GM13977 (cell line): ENCODE results near the gene PXDC1.

Experiments
- DNase-seq: peaks from one replicate; pipeline ENCODE4 v3.0.0; 2012; ENCODE audit warnings: low spot score
- in situ Hi-C: fragments of 300-500 bp; cut with MboI; formaldehyde crosslinking; loops from one replicate; pipeline ENCODE4 v1.12.0; 2022; ENCODE audit warnings: low sequenced_read_pairs, low pct_unique_long_range_greater_than_20kb, mixed read lengths, inconsistent platforms; ENCODE audit not compliant: unreplicated experiment
- TF ChIP-seq, protein P1 (sequence below): IDR thresholded peaks from 2 replicates; pipeline ENCODE4 v1.5.1; 2012; ENCODE audit warnings: mild to moderate bottlenecking, control low read depth; ENCODE audit not compliant: insufficient read depth; ENCODE audit errors: extremely low read depth, missing control alignments

The PXDC1 gene

DNA sequence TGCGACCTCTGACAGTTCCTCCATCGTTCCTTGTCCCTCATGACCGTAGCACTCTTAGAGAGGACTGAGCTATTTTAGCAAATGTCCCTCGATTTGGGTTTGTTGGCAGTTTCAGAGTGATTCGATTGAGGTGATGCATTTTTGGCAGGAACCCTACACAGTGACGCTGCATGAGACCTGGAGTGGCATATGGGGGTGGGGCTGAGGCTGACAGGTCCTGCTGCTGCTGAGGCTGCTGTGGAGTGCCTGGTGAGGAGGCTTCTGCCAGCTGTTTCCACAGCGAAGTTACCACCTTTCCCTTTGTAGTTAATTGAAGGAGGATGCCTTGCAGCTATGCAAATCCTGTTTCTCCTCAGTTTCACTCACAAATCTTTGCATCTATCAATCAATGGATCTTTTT lies 19.8 kb downstream of the PXDC1 start:
- TF ChIP-seq, protein P1, sequence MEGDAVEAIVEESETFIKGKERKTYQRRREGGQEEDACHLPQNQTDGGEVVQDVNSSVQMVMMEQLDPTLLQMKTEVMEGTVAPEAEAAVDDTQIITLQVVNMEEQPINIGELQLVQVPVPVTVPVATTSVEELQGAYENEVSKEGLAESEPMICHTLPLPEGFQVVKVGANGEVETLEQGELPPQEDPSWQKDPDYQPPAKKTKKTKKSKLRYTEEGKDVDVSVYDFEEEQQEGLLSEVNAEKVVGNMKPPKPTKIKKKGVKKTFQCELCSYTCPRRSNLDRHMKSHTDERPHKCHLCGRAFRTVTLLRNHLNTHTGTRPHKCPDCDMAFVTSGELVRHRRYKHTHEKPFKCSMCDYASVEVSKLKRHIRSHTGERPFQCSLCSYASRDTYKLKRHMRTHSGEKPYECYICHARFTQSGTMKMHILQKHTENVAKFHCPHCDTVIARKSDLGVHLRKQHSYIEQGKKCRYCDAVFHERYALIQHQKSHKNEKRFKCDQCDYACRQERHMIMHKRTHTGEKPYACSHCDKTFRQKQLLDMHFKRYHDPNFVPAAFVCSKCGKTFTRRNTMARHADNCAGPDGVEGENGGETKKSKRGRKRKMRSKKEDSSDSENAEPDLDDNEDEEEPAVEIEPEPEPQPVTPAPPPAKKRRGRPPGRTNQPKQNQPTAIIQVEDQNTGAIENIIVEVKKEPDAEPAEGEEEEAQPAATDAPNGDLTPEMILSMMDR, result no peak
- DNase-seq, result no peak
- in situ Hi-C loops, result loop anchor here (10.0 to 25.0 kb wide), 3 partner anchors 431 to 619 kb away; partner anchors contain the start of gene BPHL

DNA sequence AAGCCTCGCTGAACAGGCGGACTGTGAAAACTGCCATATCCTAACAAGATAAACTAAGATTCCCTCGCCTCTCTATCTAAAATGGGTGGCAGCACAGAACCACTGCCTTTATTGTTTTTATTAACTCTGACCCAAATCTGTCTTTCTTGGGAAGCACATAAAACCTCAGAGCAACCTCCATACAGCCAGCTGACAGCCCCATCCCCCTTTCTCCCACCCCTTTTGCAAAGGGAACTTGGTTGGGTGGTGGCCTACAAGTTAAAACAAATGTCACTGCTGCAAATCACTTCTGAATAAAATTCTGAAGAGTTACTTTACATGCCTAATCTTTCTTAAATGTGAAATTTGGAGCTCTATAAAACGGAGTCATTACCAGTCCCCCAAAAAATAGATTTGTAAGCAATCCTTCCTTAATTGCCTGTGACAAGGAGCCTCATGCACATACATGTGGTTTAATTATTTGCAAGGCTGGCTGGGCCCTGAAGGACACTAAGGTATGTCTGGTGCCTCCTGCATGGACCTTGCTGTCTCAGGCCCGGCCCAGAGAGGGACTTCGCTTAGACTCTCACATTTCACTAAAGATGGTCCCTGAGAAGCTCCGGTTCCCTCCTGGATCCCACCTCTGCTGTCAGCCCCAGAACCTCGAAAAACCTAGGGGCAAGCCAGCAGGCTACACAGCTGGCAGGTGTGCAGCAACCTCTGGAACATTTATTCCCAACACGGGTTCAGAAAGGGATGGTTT lies 21.7 kb downstream of the PXDC1 start:
- DNase-seq, result no peak
- in situ Hi-C loops, result loop anchor here (10.0 to 25.0 kb wide), 3 partner anchors 433 to 617 kb away; partner anchors contain the start of gene BPHL
- TF ChIP-seq, protein P1, result no peak

DNA sequence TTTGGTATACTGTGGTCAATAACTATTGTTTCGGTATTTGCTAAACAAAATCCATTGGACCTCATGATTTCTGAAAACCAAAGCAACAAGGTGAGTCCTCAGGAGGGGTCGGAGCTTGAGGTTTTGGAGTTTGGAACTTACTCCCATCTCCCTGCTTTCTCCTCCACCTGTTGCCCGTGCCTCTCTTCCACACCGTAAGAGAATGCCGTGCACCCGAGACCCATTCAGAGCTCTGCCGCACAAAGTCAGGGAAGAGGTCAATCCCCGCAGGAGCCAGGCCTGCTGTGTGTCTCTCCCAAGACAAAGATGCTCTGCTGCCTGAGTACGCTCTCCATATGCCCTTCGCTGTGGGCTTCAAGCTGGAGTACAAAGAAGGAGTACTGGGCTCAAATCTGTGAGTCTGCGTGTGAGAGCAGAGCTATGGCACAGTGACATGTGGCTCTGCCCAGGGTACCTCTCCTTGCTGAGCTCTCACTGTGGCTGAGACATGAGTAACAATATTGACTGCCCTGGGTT lies 23.9 kb downstream of the PXDC1 start:
- TF ChIP-seq, protein P1, result no peak
- in situ Hi-C loops, result loop anchor here (25.0 kb wide), 2 partner anchors 435 to 615 kb away; partner anchors contain the start of gene BPHL
- no peak for DNase-seq

DNA sequence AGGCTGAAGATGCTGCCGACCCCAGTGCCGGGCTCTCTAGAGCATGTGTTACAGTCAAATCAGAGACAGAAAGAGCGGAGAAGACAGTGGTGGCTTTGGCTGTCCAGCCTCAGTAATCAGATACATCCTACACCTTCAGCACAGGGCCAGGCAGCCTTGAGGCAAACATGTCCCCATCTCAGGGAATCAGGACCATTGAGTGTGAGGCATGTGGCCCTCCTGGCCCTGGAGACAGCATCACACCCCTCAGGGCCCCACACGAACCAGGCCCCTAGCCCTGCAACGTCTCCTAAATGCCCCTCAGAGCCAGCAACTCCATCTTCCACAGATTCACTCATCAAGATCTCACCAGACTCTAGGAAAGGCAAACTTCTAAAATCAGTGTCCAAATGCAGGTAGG lies 24.5 kb downstream of the PXDC1 start:
- TF ChIP-seq, protein P1, result no peak
- in situ Hi-C loops, result loop anchor here (25.0 kb wide), 2 partner anchors 435 to 615 kb away; partner anchors contain the start of gene BPHL
- DNase-seq, result no peak

DNA sequence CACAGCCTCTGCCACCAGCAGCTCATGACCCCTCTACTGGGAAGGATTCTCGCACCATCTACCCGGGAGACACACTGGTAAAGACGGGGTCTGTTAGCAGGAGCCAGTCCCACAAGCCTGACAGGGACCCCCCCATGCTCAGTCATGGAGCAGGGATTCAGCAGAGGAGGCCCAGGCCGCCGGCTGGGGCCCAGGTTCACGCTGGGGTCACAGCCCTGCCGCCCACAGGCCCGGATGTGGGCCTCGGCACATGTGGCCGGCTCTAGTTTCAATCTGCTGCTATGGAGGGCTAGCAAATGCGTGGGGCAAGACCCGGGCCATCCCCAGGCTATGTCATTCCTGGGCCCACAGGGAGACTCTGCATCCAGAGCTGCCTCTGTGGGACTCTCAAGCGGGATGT lies 25.1 kb downstream of the PXDC1 start:
- TF ChIP-seq, protein P1, result no peak
- no peak for DNase-seq
- in situ Hi-C loops, result loop anchor here (25.0 kb wide), 2 partner anchors 436 to 614 kb away; partner anchors contain the start of gene BPHL

DNA sequence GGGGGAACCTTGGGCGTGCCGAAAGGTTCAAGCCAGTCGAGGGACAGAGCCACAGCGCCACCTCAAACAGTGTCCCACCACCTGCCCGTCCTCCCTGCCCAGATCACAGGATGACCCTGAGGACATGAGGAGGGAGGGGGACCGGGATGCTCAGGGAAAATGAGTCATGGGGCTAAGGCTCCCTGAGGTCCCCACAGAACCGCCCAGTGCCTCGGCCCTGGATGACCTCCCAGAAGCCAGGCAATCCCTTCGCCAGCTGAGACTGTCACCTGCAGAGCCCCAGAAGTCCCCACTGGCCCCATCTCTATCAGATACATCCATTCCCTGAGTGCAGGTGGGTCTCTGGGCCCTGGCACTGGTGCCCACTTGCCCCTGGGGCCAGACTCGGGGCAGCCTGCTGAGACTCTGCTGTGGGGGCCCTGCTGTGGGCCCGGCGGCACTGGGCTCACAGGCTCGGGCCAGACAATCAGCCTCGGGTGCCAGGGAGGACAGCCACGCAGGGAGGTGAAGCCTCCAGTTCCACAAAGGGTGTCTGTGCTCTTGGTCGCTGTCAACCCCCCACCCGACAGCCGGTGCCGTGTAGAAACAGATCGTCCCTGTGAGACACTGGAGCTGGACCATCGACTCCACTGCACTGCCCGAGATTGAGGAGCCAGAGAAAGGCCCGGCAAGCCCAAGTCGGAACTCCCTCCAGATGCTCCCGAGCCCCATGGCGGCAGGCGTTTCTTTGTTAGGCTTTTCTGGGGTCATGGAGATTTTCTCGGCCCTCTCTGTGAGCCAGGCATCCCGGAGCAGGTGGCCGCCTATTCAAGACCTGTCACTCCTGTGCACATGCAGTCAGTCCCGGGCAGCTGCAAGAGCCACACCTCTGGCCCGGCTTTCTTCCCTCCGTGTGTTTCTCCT lies 26.1 kb downstream of the PXDC1 start:
- in situ Hi-C loops, result loop anchor here (25.0 kb wide), 2 partner anchors 437 to 613 kb away; partner anchors contain the start of gene BPHL
- DNase-seq, result no peak
- TF ChIP-seq, protein P1, result no peak
